ENCODE data around the gene TFEC.
"Not testable (repeated sequence)": the region's sequence is repeated elsewhere in the genome, so short reads cannot be mapped to it uniquely, and the experiment has no call there.

Gene TFEC

GRCh38 chr7:115929736-115930135 lies 100.8 kb downstream of the TFEC start:
- not testable (repeated sequence) for DNase-seq (ENCODE audit: low spot score)

GRCh38 chr7:115924411-115924810 lies 106.2 kb downstream of the TFEC start:
- peak; percentile 38 for DNase-seq (ENCODE audit: low spot score)

GRCh38 chr7:115920367-115920766 lies 110.2 kb downstream of the TFEC start:
- DNase-seq (ENCODE audit: low spot score): peak; percentile 9

GRCh38 chr7:115914951-115915350 lies 115.6 kb downstream of the TFEC start:
- DNase-seq (ENCODE audit: low spot score): no peak

GRCh38 chr7:115911465-115911864 lies 119.1 kb downstream of the TFEC start:
- no peak for DNase-seq (ENCODE audit: low spot score)

GRCh38 chr7:115910541-115911164 lies 119.9 kb downstream of the TFEC start:
- peak; percentile 21 for DNase-seq (ENCODE audit: low spot score)

GRCh38 chr7:115906731-115907130 lies 123.8 kb downstream of the TFEC start:
- DNase-seq (ENCODE audit: low spot score): no peak

GRCh38 chr7:115889669-115889984 lies 140.9 kb downstream of the TFEC start:
- DNase-seq (ENCODE audit: low spot score): no peak

- DNase-seq (ENCODE audit: low spot score): no peak
These were observed 141.4 kb downstream of the TFEC start for GRCh38 chr7:115888981-115889668.

- no peak for DNase-seq (ENCODE audit: low spot score)
These were observed 145.0 kb downstream of the TFEC start for GRCh38 chr7:115885550-115885949.

Measured in Ammon's horn (tissue), 1 donor.